SK-N-SH (cell line): ENCODE measurements around the gene CCDC89.

Experiments
- ELF1 ChIP-seq: IDR thresholded peaks from 2 replicates; pipeline ENCODE4 v1.4.0; 2012
- EP300 ChIP-seq, 2 experiments: IDR thresholded peaks; 2 replicates each; pipeline versions ENCODE4 v1.4.0 to v1.6.1; 2012; ENCODE audit warnings: borderline replicate concordance in 1 of 2, low read depth in 1 of 2, low read length in 1 of 2
- EZH2phosphoT487 ChIP-seq: fragments of 200-600 bp; sonication (generic); IDR thresholded peaks from 2 replicates; pipeline ENCODE4 v1.6.1; 2017; ENCODE audit warnings: low read depth, mixed run types, mild to moderate bottlenecking, antibody characterized with exemption, moderate library complexity, borderline replicate concordance
- JUND ChIP-seq: IDR thresholded peaks from 2 replicates; pipeline ENCODE4 v1.4.0; 2012
- POLR2AphosphoS5 ChIP-seq: IDR thresholded peaks from 2 replicates; pipeline ENCODE4 v1.6.1; 2012; ENCODE audit warnings: low read depth, low read length
- RCOR1 ChIP-seq: fragments of 150-350 bp; IDR thresholded peaks from 2 replicates; pipeline ENCODE4 v1.6.1; 2017; ENCODE audit warnings: antibody characterized with exemption, low read length
- SMC3 ChIP-seq: IDR thresholded peaks from 2 replicates; pipeline ENCODE4 v1.6.1; 2012; ENCODE audit warnings: low read depth, low read length, improper control_type of control experiment
- TEAD4 ChIP-seq: IDR thresholded peaks from 2 replicates; pipeline ENCODE4 v1.4.0; 2012; ENCODE audit warnings: mild to moderate bottlenecking, borderline replicate concordance; ENCODE audit not compliant: insufficient read depth
- TF ChIP-seq, protein P1 (sequence below): fragments of 200-600 bp; sonication (generic); IDR thresholded peaks from 2 replicates; pipeline ENCODE4 v1.6.1; 2017; ENCODE audit warnings: antibody characterized with exemption, mild to moderate bottlenecking, moderate library complexity

DNA sequence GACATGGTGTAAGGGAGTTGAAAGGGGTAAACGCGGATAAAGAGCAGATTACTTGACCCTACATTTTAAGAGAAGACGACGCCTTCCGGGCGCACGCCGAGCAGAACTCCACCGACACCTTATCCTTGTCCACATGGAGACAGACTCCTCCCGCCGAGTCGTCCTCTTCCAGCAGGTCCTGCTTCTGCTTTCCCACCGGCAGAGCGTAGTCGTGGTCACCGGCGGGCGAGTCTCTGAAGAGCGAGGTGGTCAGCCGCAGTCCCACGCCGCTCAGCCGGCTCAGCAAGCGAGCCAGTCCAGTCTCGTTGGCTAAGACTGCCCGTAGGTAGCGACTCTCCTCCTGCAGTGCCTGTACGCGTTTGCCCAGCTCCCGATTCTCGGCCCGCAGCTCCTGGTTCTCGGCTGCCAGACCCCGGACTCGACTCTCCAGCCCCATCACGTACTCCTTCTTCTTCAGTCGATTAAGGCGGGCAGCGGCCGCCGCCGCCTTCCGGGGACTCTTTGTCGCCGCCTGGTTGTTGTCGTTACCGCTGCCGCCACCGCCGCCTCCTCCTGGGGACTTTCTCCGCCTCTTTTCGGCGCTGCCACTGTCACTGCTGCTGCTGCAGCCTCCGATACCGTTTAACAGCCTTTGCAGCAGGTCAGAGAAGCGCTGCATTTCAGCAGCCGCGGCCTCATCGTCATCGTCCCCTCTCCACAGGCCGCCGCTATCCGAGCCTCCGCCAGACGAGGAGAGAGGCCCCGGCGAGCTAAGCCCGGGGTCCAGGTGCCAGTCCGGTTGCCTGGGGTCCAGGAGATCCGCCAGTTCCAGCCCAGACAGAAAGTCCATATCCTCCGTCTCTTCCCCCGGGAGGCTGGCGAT lies 22.0 kb downstream of the CCDC89 start:
- TF ChIP-seq JUND (no peak), TEAD4 (no peak), POLR2AphosphoS5 (no peak), SMC3 (peak; percentile 14), EZH2phosphoT487 (no peak), EP300 (IDR thresholded peaks at IDR 0.05; ENCODE audit: borderline replicate concordance in 1 of 2, low read depth in 1 of 2, low read length in 1 of 2) (no peak), RCOR1 (no peak), ELF1 (0 out of 2 replicates have a peak, but pooled peaks have one; percentile 30)
- TF ChIP-seq, protein P1, sequence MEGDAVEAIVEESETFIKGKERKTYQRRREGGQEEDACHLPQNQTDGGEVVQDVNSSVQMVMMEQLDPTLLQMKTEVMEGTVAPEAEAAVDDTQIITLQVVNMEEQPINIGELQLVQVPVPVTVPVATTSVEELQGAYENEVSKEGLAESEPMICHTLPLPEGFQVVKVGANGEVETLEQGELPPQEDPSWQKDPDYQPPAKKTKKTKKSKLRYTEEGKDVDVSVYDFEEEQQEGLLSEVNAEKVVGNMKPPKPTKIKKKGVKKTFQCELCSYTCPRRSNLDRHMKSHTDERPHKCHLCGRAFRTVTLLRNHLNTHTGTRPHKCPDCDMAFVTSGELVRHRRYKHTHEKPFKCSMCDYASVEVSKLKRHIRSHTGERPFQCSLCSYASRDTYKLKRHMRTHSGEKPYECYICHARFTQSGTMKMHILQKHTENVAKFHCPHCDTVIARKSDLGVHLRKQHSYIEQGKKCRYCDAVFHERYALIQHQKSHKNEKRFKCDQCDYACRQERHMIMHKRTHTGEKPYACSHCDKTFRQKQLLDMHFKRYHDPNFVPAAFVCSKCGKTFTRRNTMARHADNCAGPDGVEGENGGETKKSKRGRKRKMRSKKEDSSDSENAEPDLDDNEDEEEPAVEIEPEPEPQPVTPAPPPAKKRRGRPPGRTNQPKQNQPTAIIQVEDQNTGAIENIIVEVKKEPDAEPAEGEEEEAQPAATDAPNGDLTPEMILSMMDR = peak; percentile 47
